Immature natural killer cell (primary cell): Measurements from ENCODE around the gene DHCR7. TPM values are rescaled to one million over a fixed set of nuclear protein-coding genes. Genes with fewer than 3 reads are reported as not detected.

Source experiments
- DNase-seq, 3 donors: peaks; one replicate each; pipeline ENCODE4 v3.0.0; 2022; ENCODE audit warnings: mixed read lengths in 1 of 3
- H3K27ac Mint-ChIP-seq, 6 donors: one replicate each; pipeline ENCODE4 v1.8.0; 2020; ENCODE audit warnings: mixed read lengths in 6 of 6, mild to moderate bottlenecking in 5 of 6, inconsistent platforms in 4 of 6, moderate library complexity in 3 of 6
- H3K27me3 Mint-ChIP-seq, 3 donors: one replicate each; pipeline ENCODE4 v1.8.0; 2020 to 2021; ENCODE audit warnings: low read depth in 3 of 3, mild to moderate bottlenecking in 3 of 3, mixed read lengths in 3 of 3, moderate library complexity in 3 of 3, inconsistent platforms in 1 of 3
- H3K36me3 Mint-ChIP-seq, 3 donors: one replicate each; pipeline ENCODE4 v1.8.0; 2020; ENCODE audit warnings: mixed read lengths in 3 of 3, inconsistent platforms in 2 of 3, mild to moderate bottlenecking in 2 of 3
- H3K4me1 Mint-ChIP-seq, 2 donors: one replicate each; pipeline ENCODE4 v1.8.0; 2020; ENCODE audit warnings: inconsistent platforms in 2 of 2, mild to moderate bottlenecking in 2 of 2, mixed read lengths in 2 of 2, moderate library complexity in 1 of 2
- H3K4me3 Mint-ChIP-seq, 5 donors: one replicate each; pipeline ENCODE4 v1.8.0; 2020; ENCODE audit warnings: mild to moderate bottlenecking in 5 of 5, mixed read lengths in 5 of 5, inconsistent platforms in 3 of 5, moderate library complexity in 3 of 5
- H3K9me3 Mint-ChIP-seq, 6 donors: one replicate each; pipeline ENCODE4 v1.8.0; 2020; ENCODE audit warnings: mild to moderate bottlenecking in 6 of 6, mixed read lengths in 6 of 6, inconsistent platforms in 4 of 6, moderate library complexity in 3 of 6
- polyA plus RNA-seq, 3 donors: library from polyadenylated mRNA; unstranded; fragments of 300-500 nt; fragmentation: Illumina TruSeq; gene quantifications; one replicate each; pipeline ENCODE4 v1.2.3, GENCODE V29; 2021

DHCR7 gene
- polyA plus RNA-seq, 3 donors from 2014 or later: 10.2 to 15.1 (median 15.0) TPM

- DNase-seq: no peak
- Mint-ChIP-seq H3K27me3 (peaks cover 0 to 5% (median 0%) of the 10 kb centered on the region in 3 donors), H3K9me3 (peaks cover 0 to 2% (median 0%) of the 10 kb centered on the region in 6 donors), H3K36me3 (no peaks in the 10 kb centered on the region), H3K4me1 (no peaks in the 10 kb centered on the region), H3K4me3 (no peak overlapping the region), H3K27ac (no peak overlapping the region)
These were observed 52.4 kb downstream of the DHCR7 start for GRCh38 chr11:71395774-71396173.

- peaks cover 0 to 2% (median 0%) of the 10 kb centered on the region in 6 donors for H3K9me3 Mint-ChIP-seq
- no peak for DNase-seq
- H3K27ac Mint-ChIP-seq: no peak overlapping the region
- H3K4me3 Mint-ChIP-seq: no peak overlapping the region
- no peaks in the 10 kb centered on the region for H3K36me3 Mint-ChIP-seq
- H3K27me3 Mint-ChIP-seq: peaks cover 0 to 5% (median 2%) of the 10 kb centered on the region in 3 donors
- H3K4me1 Mint-ChIP-seq: no peaks in the 10 kb centered on the region
These were observed 53.0 kb downstream of the DHCR7 start for GRCh38 chr11:71395263-71395560.

GRCh38 chr11:71393283-71393682 is 54.9 kb downstream of the DHCR7 start:
- H3K4me1 Mint-ChIP-seq: no peaks in the 10 kb centered on the region
- H3K27ac Mint-ChIP-seq: no peak overlapping the region
- no peaks in the 10 kb centered on the region for H3K36me3 Mint-ChIP-seq
- peaks cover 0 to 3% (median 0%) of the 10 kb centered on the region in 6 donors for H3K9me3 Mint-ChIP-seq
- DNase-seq: no peak
- H3K27me3 Mint-ChIP-seq: peaks cover 3 to 5% (median 5%) of the 10 kb centered on the region in 3 donors
- H3K4me3 Mint-ChIP-seq: no peak overlapping the region

GRCh38 chr11:71391796-71392195 is 56.4 kb downstream of the DHCR7 start:
- H3K4me3 Mint-ChIP-seq: no peak overlapping the region
- H3K4me1 Mint-ChIP-seq: no peaks in the 10 kb centered on the region
- DNase-seq: no peak
- H3K9me3 Mint-ChIP-seq: peaks cover 0 to 3% (median 0%) of the 10 kb centered on the region in 6 donors
- no peaks in the 10 kb centered on the region for H3K36me3 Mint-ChIP-seq
- H3K27ac Mint-ChIP-seq: no peak overlapping the region
- peaks cover 3 to 8% (median 5%) of the 10 kb centered on the region in 3 donors for H3K27me3 Mint-ChIP-seq

- Mint-ChIP-seq H3K4me1 (no peaks in the 10 kb centered on the region), H3K27ac (no peak overlapping the region), H3K27me3 (peaks cover 3 to 8% (median 5%) of the 10 kb centered on the region in 3 donors), H3K9me3 (peaks cover 0 to 3% (median 0%) of the 10 kb centered on the region in 6 donors), H3K4me3 (no peak overlapping the region), H3K36me3 (no peaks in the 10 kb centered on the region)
- DNase-seq: no peak
These were observed 56.8 kb downstream of the DHCR7 start for GRCh38 chr11:71391352-71391751.

GRCh38 chr11:71388637-71389235 is 59.5 kb downstream of the DHCR7 start:
- Mint-ChIP-seq H3K4me1 (no peaks in the 10 kb centered on the region), H3K27ac (no peak overlapping the region), H3K4me3 (no peak overlapping the region), H3K27me3 (peaks cover 3 to 8% (median 5%) of the 10 kb centered on the region in 3 donors), H3K9me3 (peaks cover 0 to 3% (median 0%) of the 10 kb centered on the region in 6 donors), H3K36me3 (no peaks in the 10 kb centered on the region)
- no peak for DNase-seq

GRCh38 chr11:71387784-71388636 is 60.2 kb downstream of the DHCR7 start:
- Mint-ChIP-seq H3K9me3 (peaks cover 0 to 3% (median 0%) of the 10 kb centered on the region in 6 donors), H3K4me3 (no peak overlapping the region), H3K36me3 (no peaks in the 10 kb centered on the region), H3K27ac (peak overlapping the region in 1 of 6 donors; percentile 23), H3K27me3 (peaks cover 3 to 8% (median 3%) of the 10 kb centered on the region in 3 donors), H3K4me1 (no peaks in the 10 kb centered on the region)
- no peak for DNase-seq

GRCh38 chr11:71387200-71387599 is 61.0 kb downstream of the DHCR7 start:
- Mint-ChIP-seq H3K4me1 (peaks cover under 1 to 2% of the 10 kb centered on the region in 2 donors), H3K36me3 (no peaks in the 10 kb centered on the region), H3K27me3 (peaks cover 0 to 8% (median 3%) of the 10 kb centered on the region in 3 donors), H3K9me3 (peaks cover 0 to 3% (median 0%) of the 10 kb centered on the region in 6 donors), H3K4me3 (no peak overlapping the region), H3K27ac (no peak overlapping the region)
- DNase-seq: no peak

GRCh38 chr11:71386202-71386601 is 62.0 kb downstream of the DHCR7 start:
- H3K9me3 Mint-ChIP-seq: peaks cover 0 to 1% (median 0%) of the 10 kb centered on the region in 6 donors
- DNase-seq: no peak
- H3K27me3 Mint-ChIP-seq: peaks cover 0 to 8% (median 3%) of the 10 kb centered on the region in 3 donors
- H3K4me3 Mint-ChIP-seq: no peak overlapping the region
- H3K4me1 Mint-ChIP-seq: peaks cover 10 to 11% of the 10 kb centered on the region in 2 donors
- no peaks in the 10 kb centered on the region for H3K36me3 Mint-ChIP-seq
- no peak overlapping the region for H3K27ac Mint-ChIP-seq

GRCh38 chr11:71385091-71385490 is 63.1 kb downstream of the DHCR7 start:
- Mint-ChIP-seq H3K4me1 (peaks cover 12 to 15% of the 10 kb centered on the region in 2 donors), H3K36me3 (no peaks in the 10 kb centered on the region), H3K27me3 (peaks cover 0 to 11% (median 2%) of the 10 kb centered on the region in 3 donors), H3K9me3 (peaks cover 0 to 1% (median 0%) of the 10 kb centered on the region in 6 donors), H3K27ac (no peak overlapping the region), H3K4me3 (no peak overlapping the region)
- DNase-seq: no peak

GRCh38 chr11:71384561-71384960 is 63.6 kb downstream of the DHCR7 start:
- H3K27ac Mint-ChIP-seq: no peak overlapping the region
- peaks cover 0 to 11% (median 2%) of the 10 kb centered on the region in 3 donors for H3K27me3 Mint-ChIP-seq
- no peak for DNase-seq
- H3K4me1 Mint-ChIP-seq: peaks cover 12 to 15% of the 10 kb centered on the region in 2 donors
- peaks cover 0 to 1% (median 0%) of the 10 kb centered on the region in 6 donors for H3K9me3 Mint-ChIP-seq
- no peak overlapping the region for H3K4me3 Mint-ChIP-seq
- H3K36me3 Mint-ChIP-seq: no peaks in the 10 kb centered on the region

Other genes with a start within 250 kb of the DHCR7 start
- not detected for gene SHANK2, start 195.8 kb downstream of the DHCR7 start, polyA plus RNA-seq
- 10 to 100 TPM; 35.1 to 48.0 (median 37.1) TPM for gene NADSYN1, start 4.8 kb upstream of the DHCR7 start, polyA plus RNA-seq
- gene KRTAP5-7, start 78.9 kb upstream of the DHCR7 start, polyA plus RNA-seq: not detected
- gene KRTAP5-8, start 89.6 kb upstream of the DHCR7 start, polyA plus RNA-seq: not detected
- not detected for gene KRTAP5-9, start 100.0 kb upstream of the DHCR7 start, polyA plus RNA-seq
- gene KRTAP5-10, start 117.2 kb upstream of the DHCR7 start, polyA plus RNA-seq: not detected
- not detected for gene KRTAP5-11, start 134.5 kb upstream of the DHCR7 start, polyA plus RNA-seq